ELR (cell line): ENCODE data around the gene GET3.
A peak's percentile ranks its signal among the peaks of the same experiment; 100 is the strongest.
"Not testable (repeated sequence)": the region's sequence is repeated elsewhere in the genome, so short reads cannot be mapped to it uniquely, and the experiment has no call there.

Source experiments
- DNase-seq: peaks from one replicate; pipeline ENCODE4 v3.0.0-alpha.2; 2015; ENCODE audit warnings: low read depth

The GET3 gene

GRCh38 chr19:12736995-12737834 is at the start of gene GET3:
Gene GET3, plus strand, starts transcription at chr19:12737497. Its CDS starts 9 bp downstream, at chr19:12737506.
- DNase-seq, result peak; percentile 100

- DNase-seq, result no peak
Observed at GRCh38 chr19:12689012-12689411, 48.3 kb upstream of the GET3 start.

GRCh38 chr19:12689581-12690216 is 47.6 kb upstream of the GET3 start:
- DNase-seq, result no peak

- DNase-seq, result no peak
Observed at GRCh38 chr19:12692960-12693359, 44.3 kb upstream of the GET3 start.

- no peak for DNase-seq
Observed at GRCh38 chr19:12694641-12695040, 42.7 kb upstream of the GET3 start.

GRCh38 chr19:12695096-12695495 is 42.2 kb upstream of the GET3 start:
- peak; percentile 60 for DNase-seq

GRCh38 chr19:12695514-12695913 is 41.8 kb upstream of the GET3 start:
- DNase-seq, result no peak

- no peak for DNase-seq
Observed at GRCh38 chr19:12695997-12696365, 41.3 kb upstream of the GET3 start.

GRCh38 chr19:12696366-12697335 is 40.6 kb upstream of the GET3 start, which contains the start of gene FBXW9:
Gene FBXW9, minus strand, starts transcription at chr19:12696631. Its CDS starts 50 bp downstream, at chr19:12696581.
- peak; percentile 95 for DNase-seq

GRCh38 chr19:12697425-12697824 is 39.9 kb upstream of the GET3 start:
- not testable (repeated sequence) for DNase-seq

- no peak for DNase-seq
Observed at GRCh38 chr19:12698138-12698537, 39.2 kb upstream of the GET3 start.

- DNase-seq, result no peak
Observed at GRCh38 chr19:12701596-12702282, 35.6 kb upstream of the GET3 start.

- DNase-seq, result peak; percentile 71
Observed at GRCh38 chr19:12703046-12703445, 34.3 kb upstream of the GET3 start.

- DNase-seq, result no peak
Observed at GRCh38 chr19:12705169-12705568, 32.1 kb upstream of the GET3 start.

GRCh38 chr19:12705654-12706331 is 31.5 kb upstream of the GET3 start:
- no peak for DNase-seq

- no peak for DNase-seq
Observed at GRCh38 chr19:12706332-12706718, 31.0 kb upstream of the GET3 start.

- no peak for DNase-seq
Observed at GRCh38 chr19:12708641-12709040, 28.7 kb upstream of the GET3 start.

- DNase-seq, result no peak
Observed at GRCh38 chr19:12711187-12711586, 26.1 kb upstream of the GET3 start.

- not testable (repeated sequence) for DNase-seq
Observed at GRCh38 chr19:12712077-12712476, 25.2 kb upstream of the GET3 start.

- DNase-seq, result not testable (repeated sequence)
Observed at GRCh38 chr19:12713304-12713703, 24.0 kb upstream of the GET3 start.

- DNase-seq, result no peak
Observed at GRCh38 chr19:12715102-12715501, 22.2 kb upstream of the GET3 start.
